ENCODE measurements around the gene MT1HL1.

DNA sequence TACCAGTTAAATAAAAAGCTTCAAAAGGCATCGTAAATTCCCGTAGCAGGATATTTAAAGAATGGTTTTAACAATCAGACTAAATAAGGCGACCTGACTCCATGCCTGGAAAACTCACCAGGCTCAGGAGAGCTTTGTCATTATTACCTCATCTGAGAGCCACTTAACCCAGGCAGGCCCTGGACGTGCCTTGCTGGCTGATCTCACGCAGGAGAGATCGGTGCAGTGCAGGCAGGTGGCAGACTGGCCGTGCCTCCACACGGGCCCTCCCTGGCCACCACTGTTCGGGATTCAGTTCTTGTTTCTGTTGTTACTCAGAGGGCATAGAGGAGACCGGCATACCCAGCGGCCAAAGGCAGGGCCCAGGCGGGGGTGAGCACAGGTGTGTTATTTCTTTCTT lies 6.4 kb downstream of the MT1HL1 start:
- no peak for TF ChIP-seq CTCF (IDR thresholded peaks at IDR 0.05)
- no peak for TF ChIP-seq EZH2 (IDR thresholded peaks at IDR 0.05; ENCODE audit: borderline replicate concordance, insufficient read depth, low read depth, low read length, poor library complexity, severe bottlenecking)

All from B cell (primary cell).